ENCODE data around the gene SLCO3A1.

SLCO3A1 gene

GRCh38 chr15:92105611-92106010 is 252.1 kb downstream of the SLCO3A1 start:
- Mint-ChIP-seq H3K4me3 (no peak overlapping the region), H3K36me3 (peaks cover 11% of the 10 kb centered on the region), H3K4me1 (peaks cover 19% of the 10 kb centered on the region), H3K27ac (no peak overlapping the region), H3K9me3 (no peaks in the 10 kb centered on the region), H3K27me3 (no peaks in the 10 kb centered on the region)
- no peak for DNase-seq
- CTCF ChIA-PET: interaction anchor here (1.2 kb wide), 1 partner anchor 14 kb away, joined by 4 read pairs; no protein-coding TSS in a partner anchor

DNA sequence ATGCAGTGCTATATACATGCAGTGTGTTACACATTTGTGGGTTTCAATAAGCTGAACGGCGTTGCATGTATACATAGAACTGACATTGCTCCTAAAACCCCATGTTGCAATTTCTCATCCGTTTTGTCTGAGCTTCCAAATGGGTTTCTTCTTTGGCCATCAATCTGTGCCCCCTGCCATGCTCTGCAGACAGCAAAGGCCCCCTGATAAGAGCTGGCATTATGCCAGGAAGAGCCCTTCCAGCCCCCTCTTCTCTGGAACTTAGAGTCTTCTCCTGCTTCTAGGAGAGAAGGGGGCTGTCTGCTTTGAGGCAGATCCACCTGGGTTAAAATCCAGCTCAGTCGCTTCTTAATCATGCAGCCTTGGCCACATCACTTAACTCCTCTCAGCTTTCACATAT is 254.0 kb downstream of the SLCO3A1 start:
- Mint-ChIP-seq H3K4me1 (peaks cover 4% of the 10 kb centered on the region), H3K4me3 (no peak overlapping the region), H3K27me3 (no peaks in the 10 kb centered on the region), H3K36me3 (no peaks in the 10 kb centered on the region), H3K27ac (no peak overlapping the region), H3K9me3 (no peaks in the 10 kb centered on the region)
- DNase-seq: no peak
- CTCF ChIA-PET: no interaction called here

GRCh38 chr15:92109191-92109873 is 255.8 kb downstream of the SLCO3A1 start:
- DNase-seq: no peak
- Mint-ChIP-seq H3K4me1 (peaks cover 4% of the 10 kb centered on the region), H3K27ac (peak overlapping the region; percentile 5), H3K36me3 (no peaks in the 10 kb centered on the region), H3K9me3 (no peaks in the 10 kb centered on the region), H3K27me3 (no peaks in the 10 kb centered on the region), H3K4me3 (no peak overlapping the region)
- CTCF ChIA-PET: no interaction called here

DNA sequence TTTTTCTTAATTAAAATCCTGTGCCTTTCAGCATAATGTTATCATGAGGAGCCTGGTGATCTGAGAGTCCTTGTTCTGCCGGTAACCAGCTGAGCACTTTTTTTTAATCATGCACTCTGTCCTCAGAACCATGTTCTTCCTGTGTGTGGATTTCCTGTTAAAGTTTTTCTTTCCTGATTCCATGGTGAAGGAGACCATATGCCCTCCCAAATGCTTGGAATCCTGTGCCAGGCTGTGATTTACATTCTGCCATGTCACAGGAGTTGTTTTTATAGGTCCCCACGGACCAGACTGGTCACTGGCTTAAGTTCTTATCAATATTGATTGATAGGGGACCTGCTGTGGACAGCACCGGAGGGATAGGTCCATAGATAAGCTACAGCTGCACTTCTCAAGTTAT is 257.8 kb downstream of the SLCO3A1 start:
- Mint-ChIP-seq H3K27me3 (no peaks in the 10 kb centered on the region), H3K4me3 (no peak overlapping the region), H3K36me3 (peaks cover 7% of the 10 kb centered on the region), H3K4me1 (peaks cover 4% of the 10 kb centered on the region), H3K27ac (no peak overlapping the region), H3K9me3 (no peaks in the 10 kb centered on the region)
- DNase-seq: no peak
- CTCF ChIA-PET: interaction anchor here (0.9 kb wide), 1 partner anchor 14 kb away, joined by 3 read pairs; no protein-coding TSS in a partner anchor

GRCh38 chr15:92111751-92112150 is 258.2 kb downstream of the SLCO3A1 start:
- Mint-ChIP-seq H3K4me3 (no peak overlapping the region), H3K27me3 (no peaks in the 10 kb centered on the region), H3K9me3 (no peaks in the 10 kb centered on the region), H3K36me3 (peaks cover 7% of the 10 kb centered on the region), H3K4me1 (peaks cover 4% of the 10 kb centered on the region), H3K27ac (no peak overlapping the region)
- DNase-seq: no peak
- CTCF ChIA-PET: no interaction called here

GRCh38 chr15:92112180-92112579 is 258.7 kb downstream of the SLCO3A1 start:
- Mint-ChIP-seq H3K4me3 (no peak overlapping the region), H3K4me1 (peaks cover 4% of the 10 kb centered on the region), H3K36me3 (peaks cover 7% of the 10 kb centered on the region), H3K27ac (no peak overlapping the region), H3K9me3 (no peaks in the 10 kb centered on the region), H3K27me3 (no peaks in the 10 kb centered on the region)
- no peak for DNase-seq
- CTCF ChIA-PET: no interaction called here

DNA sequence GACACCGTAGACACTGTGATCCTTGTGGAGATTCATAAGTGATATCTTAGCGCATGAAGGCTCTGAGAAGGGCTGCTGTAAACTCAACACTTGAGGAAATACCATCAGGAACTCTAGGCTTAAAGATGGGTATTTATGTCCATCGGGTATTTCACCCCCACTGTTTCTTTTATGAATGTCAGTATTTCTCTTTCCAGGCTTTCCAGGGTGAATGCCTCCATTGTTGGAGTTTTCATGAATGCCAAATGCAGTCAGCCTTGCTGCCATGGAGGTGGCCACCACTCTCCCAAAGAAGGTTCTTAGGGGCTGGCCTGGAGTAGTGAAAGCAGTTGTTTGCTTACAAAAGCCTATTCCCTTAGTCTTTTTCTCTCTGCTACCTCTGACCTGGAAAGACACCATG is 259.2 kb downstream of the SLCO3A1 start:
- peaks cover 4% of the 10 kb centered on the region for H3K4me1 Mint-ChIP-seq
- H3K4me3 Mint-ChIP-seq: no peak overlapping the region
- CTCF ChIA-PET: no interaction called here
- no peaks in the 10 kb centered on the region for H3K9me3 Mint-ChIP-seq
- peaks cover 7% of the 10 kb centered on the region for H3K36me3 Mint-ChIP-seq
- H3K27ac Mint-ChIP-seq: no peak overlapping the region
- no peak for DNase-seq
- H3K27me3 Mint-ChIP-seq: no peaks in the 10 kb centered on the region

DNA sequence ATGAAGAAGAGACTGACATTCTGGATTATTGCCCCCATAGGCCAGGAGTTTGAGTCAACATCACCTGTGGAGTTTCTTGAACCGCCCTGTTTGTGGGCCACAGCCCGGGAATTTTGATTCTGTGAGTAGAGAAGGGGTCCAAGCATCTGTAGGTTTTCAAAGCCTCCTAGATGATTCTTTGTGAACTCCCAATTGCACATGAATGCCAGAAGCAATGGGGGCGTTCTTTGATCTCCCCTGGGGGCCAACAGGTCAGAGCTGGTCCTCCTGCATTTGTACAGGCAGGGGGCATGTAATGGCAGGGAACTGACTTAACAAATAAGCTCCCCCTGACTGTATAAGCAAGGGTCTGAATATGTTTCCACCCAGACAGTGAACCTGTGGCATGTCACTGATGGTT is 260.3 kb downstream of the SLCO3A1 start:
- Mint-ChIP-seq H3K27me3 (no peaks in the 10 kb centered on the region), H3K9me3 (no peaks in the 10 kb centered on the region), H3K36me3 (peaks cover 7% of the 10 kb centered on the region), H3K27ac (no peak overlapping the region), H3K4me3 (no peak overlapping the region), H3K4me1 (peaks cover 4% of the 10 kb centered on the region)
- CTCF ChIA-PET: no interaction called here
- no peak for DNase-seq

DNA sequence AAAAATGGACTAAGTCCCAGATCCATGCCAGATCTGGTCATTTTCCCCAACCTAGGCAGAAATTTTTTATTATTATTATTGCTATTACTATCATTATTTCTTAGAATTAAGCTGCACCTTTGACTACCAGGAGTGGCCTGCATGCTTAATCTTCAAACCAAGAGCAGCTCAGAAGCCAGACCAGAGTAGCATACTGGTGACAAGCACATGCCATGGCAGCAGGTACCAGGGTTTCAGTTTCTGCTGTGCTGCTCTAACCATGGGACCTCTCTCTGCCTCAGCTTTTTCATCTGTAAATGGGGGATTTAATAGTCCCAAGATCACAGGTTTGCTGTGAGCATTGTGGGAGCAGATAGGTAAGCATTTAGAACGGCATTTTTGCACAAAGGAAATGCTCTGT is 262.3 kb downstream of the SLCO3A1 start:
- CTCF ChIA-PET: no interaction called here
- H3K4me1 Mint-ChIP-seq: no peaks in the 10 kb centered on the region
- H3K4me3 Mint-ChIP-seq: no peak overlapping the region
- H3K27me3 Mint-ChIP-seq: no peaks in the 10 kb centered on the region
- no peak for DNase-seq
- no peaks in the 10 kb centered on the region for H3K9me3 Mint-ChIP-seq
- no peak overlapping the region for H3K27ac Mint-ChIP-seq
- peaks cover 11% of the 10 kb centered on the region for H3K36me3 Mint-ChIP-seq

DNA sequence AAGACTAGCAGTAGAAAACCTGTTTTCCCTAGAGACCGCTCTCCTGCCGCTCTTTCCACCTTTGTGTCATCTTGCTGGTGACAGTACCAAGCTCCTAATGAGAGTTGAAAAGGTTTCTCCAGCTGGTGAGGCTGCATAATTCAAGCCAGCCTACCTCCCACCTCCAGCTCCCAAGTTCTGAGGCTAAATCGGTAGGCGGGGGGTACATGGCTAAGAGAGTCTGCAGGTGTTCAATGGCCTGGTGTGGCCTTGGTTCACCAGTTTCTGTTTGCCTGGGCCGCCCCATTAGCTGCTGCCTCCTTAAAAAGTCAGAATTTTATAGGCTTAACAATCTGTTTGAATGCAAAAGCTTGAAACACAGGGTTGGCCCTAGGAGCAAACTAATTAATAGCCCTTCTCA is 262.8 kb downstream of the SLCO3A1 start:
- H3K9me3 Mint-ChIP-seq: no peaks in the 10 kb centered on the region

DNA sequence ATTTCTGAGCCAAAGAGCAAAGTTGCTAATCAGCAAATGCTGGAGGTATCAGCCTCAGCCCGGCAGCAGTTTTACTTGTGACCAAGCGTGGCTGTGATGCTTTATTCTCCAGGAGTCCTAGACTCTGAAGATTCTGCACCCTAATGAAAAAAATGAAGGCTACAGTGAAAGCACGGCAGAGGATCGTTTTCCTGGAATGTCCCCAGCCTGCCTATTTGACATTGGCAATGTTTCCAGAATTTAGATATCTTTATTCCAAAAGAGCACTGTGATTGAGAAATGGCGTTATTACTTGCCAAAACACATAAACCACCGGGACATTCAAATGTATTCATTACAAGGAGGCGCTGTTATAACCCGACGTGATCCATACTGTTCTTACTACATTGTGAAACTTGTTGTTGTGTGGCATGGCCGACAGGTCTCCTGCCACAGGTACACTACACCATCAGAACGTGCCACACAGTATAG is 263.8 kb downstream of the SLCO3A1 start:
- Mint-ChIP-seq H3K4me1 (no peaks in the 10 kb centered on the region), H3K27me3 (no peaks in the 10 kb centered on the region)

More for the DNA sequence above, 262.8 kb downstream of the SLCO3A1 start:
- Mint-ChIP-seq H3K27me3 (no peaks in the 10 kb centered on the region), H3K27ac (no peak overlapping the region), H3K4me3 (no peak overlapping the region), H3K36me3 (peaks cover 15% of the 10 kb centered on the region), H3K4me1 (no peaks in the 10 kb centered on the region)
- CTCF ChIA-PET: no interaction called here
- no peak for DNase-seq

DNA sequence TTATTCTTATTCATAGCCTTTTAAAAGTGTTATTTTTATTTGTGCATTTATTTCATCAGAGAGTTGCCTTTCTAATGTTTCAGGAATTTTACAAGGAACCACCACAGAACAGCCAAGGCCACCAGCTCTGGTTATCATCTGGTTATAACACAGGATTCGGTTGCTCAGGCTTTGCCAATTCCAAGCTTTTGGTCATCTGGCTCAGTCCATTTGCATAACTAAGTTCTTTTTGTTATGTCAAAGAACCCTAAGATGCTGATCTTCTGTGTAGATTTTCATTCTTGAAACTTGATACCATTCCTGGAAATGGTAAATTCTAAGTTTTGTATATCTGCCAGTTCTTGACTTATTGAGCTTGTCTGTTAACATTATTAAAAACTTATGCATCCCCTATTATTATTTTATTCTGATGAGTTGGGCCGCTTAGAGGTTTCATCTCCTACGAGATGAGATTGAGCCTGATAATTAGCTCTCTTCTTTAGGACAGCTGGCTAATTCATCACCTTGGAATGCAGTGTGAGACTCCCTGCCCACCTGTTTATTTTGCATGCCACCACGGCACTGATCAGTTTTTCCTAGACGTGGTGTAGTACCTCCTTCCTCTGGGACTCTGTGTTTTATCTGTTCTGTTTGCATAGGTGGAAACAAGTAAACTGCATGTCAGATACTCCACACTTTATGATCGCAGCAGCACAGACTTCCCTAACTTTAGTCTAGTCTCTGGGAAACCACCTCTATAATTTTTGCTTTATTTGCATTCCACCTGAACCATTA is 264.8 kb downstream of the SLCO3A1 start:
- Mint-ChIP-seq H3K27me3 (no peaks in the 10 kb centered on the region), H3K9me3 (no peaks in the 10 kb centered on the region), H3K27ac (no peak overlapping the region), H3K4me1 (no peaks in the 10 kb centered on the region), H3K36me3 (peaks cover 30% of the 10 kb centered on the region), H3K4me3 (no peak overlapping the region)
- CTCF ChIA-PET: no interaction called here
- no peak for DNase-seq

More for the DNA sequence above, 263.8 kb downstream of the SLCO3A1 start:
- DNase-seq: no peak
- H3K27ac Mint-ChIP-seq: no peak overlapping the region
- peaks cover 25% of the 10 kb centered on the region for H3K36me3 Mint-ChIP-seq
- H3K9me3 Mint-ChIP-seq: no peaks in the 10 kb centered on the region
- CTCF ChIA-PET: no interaction called here
- no peak overlapping the region for H3K4me3 Mint-ChIP-seq

- no peaks in the 10 kb centered on the region for H3K9me3 Mint-ChIP-seq
- H3K27ac Mint-ChIP-seq: no peak overlapping the region
- DNase-seq: no peak
- peaks cover 36% of the 10 kb centered on the region for H3K36me3 Mint-ChIP-seq
- H3K4me1 Mint-ChIP-seq: no peaks in the 10 kb centered on the region
- H3K4me3 Mint-ChIP-seq: no peak overlapping the region
- no peaks in the 10 kb centered on the region for H3K27me3 Mint-ChIP-seq
- CTCF ChIA-PET: interaction anchor here (1.1 kb wide), 1 partner anchor 14 kb away, joined by 4 read pairs; no protein-coding TSS in a partner anchor
Measured at GRCh38 chr15:92118936-92119325, 265.4 kb downstream of the SLCO3A1 start.

GRCh38 chr15:92120094-92120795 is 266.7 kb downstream of the SLCO3A1 start:
- CTCF ChIA-PET: interaction anchor here (1.1 kb wide), 1 partner anchor 15 kb away, joined by 4 read pairs; no protein-coding TSS in a partner anchor
- H3K27ac Mint-ChIP-seq: no peak overlapping the region

More at GRCh38 chr15:92120094-92120795, 266.7 kb downstream of the SLCO3A1 start:
- H3K36me3 Mint-ChIP-seq: peaks cover 31% of the 10 kb centered on the region
- H3K4me1 Mint-ChIP-seq: no peaks in the 10 kb centered on the region
- H3K4me3 Mint-ChIP-seq: no peak overlapping the region
- no peaks in the 10 kb centered on the region for H3K9me3 Mint-ChIP-seq
- no peak for DNase-seq
- H3K27me3 Mint-ChIP-seq: no peaks in the 10 kb centered on the region
